ENCODE results near the gene CLRN1. TPM values are rescaled to one million over a fixed set of nuclear protein-coding genes. Genes with fewer than 3 reads are reported as not detected.

The CLRN1 gene
- total and polyA plus RNA-seq, 2 donors (not counting 1 experiment from before 2014, with no cell fraction given) = not detected

GRCh38 chr3:150912501-150912900 lies 60.0 kb downstream of the CLRN1 start:
- H3K9ac ChIP-seq (ENCODE audit: insufficient read depth, low read length) = no peak overlapping the region
- TF ChIP-seq EZH2 (IDR thresholded peaks at IDR 0.05; ENCODE audit: low read length, missing control alignments) = no peak
- TF ChIP-seq, protein P1, sequence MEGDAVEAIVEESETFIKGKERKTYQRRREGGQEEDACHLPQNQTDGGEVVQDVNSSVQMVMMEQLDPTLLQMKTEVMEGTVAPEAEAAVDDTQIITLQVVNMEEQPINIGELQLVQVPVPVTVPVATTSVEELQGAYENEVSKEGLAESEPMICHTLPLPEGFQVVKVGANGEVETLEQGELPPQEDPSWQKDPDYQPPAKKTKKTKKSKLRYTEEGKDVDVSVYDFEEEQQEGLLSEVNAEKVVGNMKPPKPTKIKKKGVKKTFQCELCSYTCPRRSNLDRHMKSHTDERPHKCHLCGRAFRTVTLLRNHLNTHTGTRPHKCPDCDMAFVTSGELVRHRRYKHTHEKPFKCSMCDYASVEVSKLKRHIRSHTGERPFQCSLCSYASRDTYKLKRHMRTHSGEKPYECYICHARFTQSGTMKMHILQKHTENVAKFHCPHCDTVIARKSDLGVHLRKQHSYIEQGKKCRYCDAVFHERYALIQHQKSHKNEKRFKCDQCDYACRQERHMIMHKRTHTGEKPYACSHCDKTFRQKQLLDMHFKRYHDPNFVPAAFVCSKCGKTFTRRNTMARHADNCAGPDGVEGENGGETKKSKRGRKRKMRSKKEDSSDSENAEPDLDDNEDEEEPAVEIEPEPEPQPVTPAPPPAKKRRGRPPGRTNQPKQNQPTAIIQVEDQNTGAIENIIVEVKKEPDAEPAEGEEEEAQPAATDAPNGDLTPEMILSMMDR (conservative IDR thresholded peaks at IDR 0.05 in 1 of 2, IDR thresholded peaks at IDR 0.05 in 1 of 2; ENCODE audit: low read depth in 1 of 2, low read length in 2 of 2) = no peak

GRCh38 chr3:150911771-150912170 lies 60.8 kb downstream of the CLRN1 start:
- no peak overlapping the region for H3K27ac ChIP-seq (ENCODE audit: insufficient read depth, low read length)
- H3K36me3 ChIP-seq (ENCODE audit: control insufficient read depth, insufficient read depth, low read length) = no peaks in the 10 kb centered on the region
- no peak overlapping the region for H3K4me2 ChIP-seq (ENCODE audit: extremely low read depth, insufficient read depth, low read length)
- no peak for TF ChIP-seq EZH2 (IDR thresholded peaks at IDR 0.05; ENCODE audit: low read length, missing control alignments)
- TF ChIP-seq, protein P1 (conservative IDR thresholded peaks at IDR 0.05 in 1 of 2, IDR thresholded peaks at IDR 0.05 in 1 of 2; ENCODE audit: low read depth in 1 of 2, low read length in 2 of 2) = no peak
- peaks cover 9% of the 10 kb centered on the region for H3K27me3 ChIP-seq (ENCODE audit: control insufficient read depth, insufficient read depth, low read length)
- H3K79me2 ChIP-seq (ENCODE audit: control insufficient read depth, insufficient read depth, low read length) = no peaks in the 10 kb centered on the region
- no peak overlapping the region for H2AFZ ChIP-seq (ENCODE audit: low read length)
- DNase-seq (ENCODE audit: low read depth in 2 of 2) = no peak
- H3K9ac ChIP-seq (ENCODE audit: insufficient read depth, low read length) = no peak overlapping the region
- H3K9me3 ChIP-seq (ENCODE audit: control insufficient read depth, insufficient read depth, low read depth, low read length) = no peaks in the 10 kb centered on the region
- no peaks in the 10 kb centered on the region for H3K4me1 ChIP-seq (ENCODE audit: control insufficient read depth, extremely low read depth, insufficient read depth, low read length)
- H4K20me1 ChIP-seq (ENCODE audit: control insufficient read depth, extremely low read depth, insufficient read depth, low read length) = no peaks in the 10 kb centered on the region
- H3K4me3 ChIP-seq (replicated peaks in 1 of 4; ENCODE audit: control extremely low read depth in 1 of 4, insufficient read depth in 1 of 4, low read depth in 3 of 4, low read length in 4 of 4) = no peak overlapping the region

More at GRCh38 chr3:150912501-150912900, 60.0 kb downstream of the CLRN1 start:
- Histone ChIP-seq H3K36me3 (ENCODE audit: control insufficient read depth, insufficient read depth, low read length) (no peaks in the 10 kb centered on the region), H3K79me2 (ENCODE audit: control insufficient read depth, insufficient read depth, low read length) (no peaks in the 10 kb centered on the region), H3K4me2 (ENCODE audit: extremely low read depth, insufficient read depth, low read length) (no peak overlapping the region), H3K9me3 (ENCODE audit: control insufficient read depth, insufficient read depth, low read depth, low read length) (no peaks in the 10 kb centered on the region), H3K4me3 (replicated peaks in 1 of 4; ENCODE audit: control extremely low read depth in 1 of 4, insufficient read depth in 1 of 4, low read depth in 3 of 4, low read length in 4 of 4) (no peak overlapping the region), H2AFZ (ENCODE audit: low read length) (no peak overlapping the region), H3K27me3 (ENCODE audit: control insufficient read depth, insufficient read depth, low read length) (peaks cover 9% of the 10 kb centered on the region), H3K27ac (ENCODE audit: insufficient read depth, low read length) (no peak overlapping the region), H3K4me1 (ENCODE audit: control insufficient read depth, extremely low read depth, insufficient read depth, low read length) (no peaks in the 10 kb centered on the region), H4K20me1 (ENCODE audit: control insufficient read depth, extremely low read depth, insufficient read depth, low read length) (no peaks in the 10 kb centered on the region)
- DNase-seq (ENCODE audit: low read depth in 2 of 2) = peak in 1 of 2 donors; percentile 2

DNA sequence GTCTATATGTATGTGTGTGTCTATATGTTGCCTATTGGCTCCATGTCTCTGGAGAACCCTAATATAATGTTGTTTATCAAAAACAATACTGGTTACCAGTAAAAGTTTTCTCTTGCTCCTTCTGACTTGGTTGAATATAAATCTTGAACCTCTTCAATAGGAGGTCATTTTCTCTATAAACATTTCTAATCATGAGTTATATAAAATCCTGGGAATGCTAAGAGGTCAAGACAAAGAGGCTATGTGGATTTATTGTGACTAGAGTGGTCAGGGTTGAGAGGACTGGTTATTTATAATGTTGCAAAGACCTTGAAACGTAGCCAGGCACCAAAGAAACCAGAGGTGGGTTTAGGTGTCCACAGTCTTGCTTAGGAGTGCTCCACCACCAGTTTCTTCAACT lies 66.1 kb downstream of the CLRN1 start:
- Histone ChIP-seq H3K27me3 (ENCODE audit: control insufficient read depth, insufficient read depth, low read length) (peaks cover 14% of the 10 kb centered on the region), H4K20me1 (ENCODE audit: control insufficient read depth, extremely low read depth, insufficient read depth, low read length) (no peaks in the 10 kb centered on the region)

More for the DNA sequence above, 66.1 kb downstream of the CLRN1 start:
- H3K4me1 ChIP-seq (ENCODE audit: control insufficient read depth, extremely low read depth, insufficient read depth, low read length) = no peaks in the 10 kb centered on the region
- no peak overlapping the region for H3K27ac ChIP-seq (ENCODE audit: insufficient read depth, low read length)
- no peak for TF ChIP-seq EZH2 (IDR thresholded peaks at IDR 0.05; ENCODE audit: low read length, missing control alignments)
- TF ChIP-seq, protein P1 (conservative IDR thresholded peaks at IDR 0.05 in 1 of 2, IDR thresholded peaks at IDR 0.05 in 1 of 2; ENCODE audit: low read depth in 1 of 2, low read length in 2 of 2) = no peak
- no peaks in the 10 kb centered on the region for H3K79me2 ChIP-seq (ENCODE audit: control insufficient read depth, insufficient read depth, low read length)
- H3K36me3 ChIP-seq (ENCODE audit: control insufficient read depth, insufficient read depth, low read length) = no peaks in the 10 kb centered on the region
- H3K4me3 ChIP-seq (replicated peaks in 1 of 4; ENCODE audit: control extremely low read depth in 1 of 4, insufficient read depth in 1 of 4, low read depth in 3 of 4, low read length in 4 of 4) = no peak overlapping the region
- H3K9me3 ChIP-seq (ENCODE audit: control insufficient read depth, insufficient read depth, low read depth, low read length) = no peaks in the 10 kb centered on the region
- no peak overlapping the region for H2AFZ ChIP-seq (ENCODE audit: low read length)
- no peak for DNase-seq (ENCODE audit: low read depth in 2 of 2)
- H3K4me2 ChIP-seq (ENCODE audit: extremely low read depth, insufficient read depth, low read length) = no peak overlapping the region
- no peak overlapping the region for H3K9ac ChIP-seq (ENCODE audit: insufficient read depth, low read length)

All from fibroblast of lung (primary cell).